IPS-18a (cell line): ENCODE data around the gene SERPINC1.
A peak's percentile ranks its signal among the peaks of the same experiment; 100 is the strongest.
"Not testable (repeated sequence)": the region's sequence is repeated elsewhere in the genome, so short reads cannot be mapped to it uniquely, and the experiment has no call there.

Source experiments
- H3K27ac ChIP-seq: one replicate; pipeline ENCODE4 v1.5.1; 2013; ENCODE audit warnings: low read length
- H3K27me3 ChIP-seq: one replicate; pipeline ENCODE4 v1.6.1; 2013; ENCODE audit warnings: mild to moderate bottlenecking, low read length; ENCODE audit not compliant: control insufficient read depth, insufficient read depth
- H3K36me3 ChIP-seq: one replicate; pipeline ENCODE4 v1.6.1; 2013; ENCODE audit warnings: low read depth, low read length; ENCODE audit not compliant: control insufficient read depth
- H3K4me1 ChIP-seq: one replicate; pipeline ENCODE4 v1.6.1; 2013; ENCODE audit warnings: low read depth, low read length; ENCODE audit not compliant: control insufficient read depth
- H3K4me3 ChIP-seq: one replicate; pipeline ENCODE4 v1.5.1; 2013; ENCODE audit warnings: low read length
- H3K9ac ChIP-seq: one replicate; pipeline ENCODE4 v1.6.1; 2013; ENCODE audit warnings: mild to moderate bottlenecking, low read length, moderate library complexity
- H3K9me3 ChIP-seq: one replicate; pipeline ENCODE4 v1.6.1; 2013; ENCODE audit warnings: low read depth, low read length; ENCODE audit not compliant: control insufficient read depth

Gene SERPINC1

DNA sequence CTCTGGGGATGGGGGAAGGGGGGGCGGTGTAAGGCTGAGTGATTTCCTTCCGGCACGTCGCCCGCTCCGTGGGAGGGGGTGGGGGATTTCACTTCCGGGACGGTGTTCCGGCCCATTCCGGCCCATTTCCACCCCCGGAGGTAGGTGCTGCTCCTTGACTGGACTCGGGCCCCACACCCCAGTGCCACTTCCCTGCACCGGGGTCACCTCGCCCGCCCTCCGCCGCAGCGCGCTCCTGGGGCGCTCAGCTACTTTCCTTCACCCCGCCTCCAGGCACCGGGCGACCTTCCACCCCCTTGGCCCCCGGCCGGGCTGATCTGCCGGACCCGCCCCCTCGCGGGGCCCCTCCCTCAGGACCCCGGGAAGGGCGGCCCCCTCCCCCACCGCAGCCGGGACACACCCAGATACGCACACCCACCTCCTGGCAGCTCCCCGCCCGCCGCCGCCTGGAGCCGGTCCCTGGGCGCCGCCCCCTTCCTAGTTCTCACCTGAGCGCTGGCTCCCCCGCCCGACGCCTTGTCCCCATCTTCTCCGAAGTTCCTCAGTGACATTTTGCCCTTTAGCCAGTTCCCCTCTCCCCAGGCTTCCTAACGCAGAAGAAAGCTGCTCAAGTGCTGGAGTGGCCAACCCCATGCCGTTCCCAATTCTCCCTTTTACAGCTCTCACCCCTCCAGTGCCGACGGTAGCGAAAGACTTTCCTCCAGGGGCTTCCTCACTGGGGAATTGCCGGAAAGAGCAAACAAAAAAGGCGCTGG lies 48.7 kb downstream of the SERPINC1 start, which contains the start of gene ZBTB37:
ZBTB37 (plus strand) TSS at position 115 of the 755 bp plus-strand sequence. CDS start 1,846 bp downstream, outside the sequence.
- H3K9ac ChIP-seq = peak within 1 kb of the TSS; percentile 99
- H3K27me3 ChIP-seq = no peaks in the 10 kb centered on the region
- peak within 1 kb of the TSS; percentile 94 for H3K27ac ChIP-seq
- H3K36me3 ChIP-seq = peaks cover 53% of the 10 kb centered on the region
- peaks cover 4% of the 10 kb centered on the region for H3K9me3 ChIP-seq
- H3K4me3 ChIP-seq = peak within 1 kb of the TSS; percentile 100
- peaks cover 15% of the 10 kb centered on the region for H3K4me1 ChIP-seq

GRCh38 chr1:173867753-173868265 lies 49.3 kb downstream of the SERPINC1 start, which contains the start of gene GAS5:
GAS5 (minus strand) TSS chr1:173867989.
- Histone ChIP-seq H3K27me3 (no peaks in the 10 kb centered on the region), H3K4me1 (peaks cover 15% of the 10 kb centered on the region), H3K27ac (peak within 1 kb of the TSS; percentile 94), H3K36me3 (peaks cover 57% of the 10 kb centered on the region), H3K4me3 (peak within 1 kb of the TSS; percentile 100), H3K9ac (peak within 1 kb of the TSS; percentile 99), H3K9me3 (peaks cover 4% of the 10 kb centered on the region)

DNA sequence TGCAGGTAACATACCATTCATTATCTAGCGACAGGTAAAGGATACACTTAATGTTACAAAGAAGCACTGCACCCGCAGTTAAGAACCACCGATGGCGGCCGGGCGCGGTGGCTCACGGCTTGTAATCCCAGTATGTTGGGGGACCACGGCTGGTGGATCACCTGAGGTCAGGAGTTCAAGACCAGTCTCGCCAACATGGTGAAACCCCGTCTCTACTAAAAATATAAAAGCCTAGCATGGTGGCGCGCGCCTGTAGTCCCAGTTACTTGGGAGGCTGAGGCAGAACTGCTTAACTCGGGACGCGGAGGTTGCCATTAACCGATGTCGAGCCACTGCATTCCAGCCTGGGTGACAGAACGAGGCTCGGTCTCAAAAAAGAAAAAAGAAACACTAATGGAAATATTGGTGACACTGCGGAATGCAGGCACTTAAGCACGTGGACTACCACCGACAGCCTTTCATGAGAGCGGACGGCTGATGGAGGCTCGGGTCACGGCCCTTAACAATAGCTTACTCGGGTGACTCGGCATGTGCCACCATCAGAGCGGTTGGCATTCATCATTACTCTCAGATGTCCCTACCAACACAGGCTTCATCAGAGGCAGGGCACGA lies 49.9 kb downstream of the SERPINC1 start:
- H3K4me3 ChIP-seq = peak overlapping the region; percentile 100
- peaks cover 15% of the 10 kb centered on the region for H3K4me1 ChIP-seq
- peaks cover 59% of the 10 kb centered on the region for H3K36me3 ChIP-seq

DNA sequence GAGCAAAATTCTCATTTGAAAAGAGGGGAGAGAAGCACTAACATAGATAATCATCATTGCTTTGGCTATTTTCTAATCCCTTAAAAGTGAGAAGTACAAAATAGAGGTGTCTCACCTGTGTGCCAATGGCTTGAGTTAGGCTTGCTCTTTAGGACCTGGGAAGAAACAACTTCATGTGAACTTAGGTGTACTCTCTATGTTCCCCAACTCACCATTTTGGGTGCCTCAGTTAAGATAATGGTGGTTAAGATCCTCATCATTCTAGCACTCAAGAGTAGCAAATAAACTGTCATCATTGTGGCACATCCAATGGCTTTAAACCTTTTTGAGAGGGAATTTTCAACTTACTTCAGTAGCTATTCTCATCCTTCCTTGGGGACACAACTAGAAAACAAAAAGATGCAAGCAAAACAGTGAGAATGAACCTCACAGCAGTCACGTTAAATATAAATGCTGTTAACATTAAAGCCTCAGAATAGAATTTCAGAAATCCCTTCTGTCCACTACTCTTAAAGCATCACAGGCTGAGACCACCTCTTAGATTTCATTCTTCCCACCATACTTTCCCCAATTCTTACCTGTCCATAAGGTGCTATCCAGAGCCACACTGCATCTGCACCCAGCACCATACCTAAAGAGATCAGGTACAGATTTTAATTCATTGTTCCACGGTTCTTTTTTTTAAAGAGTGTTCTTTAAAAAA lies 50.6 kb downstream of the SERPINC1 start:
- H3K9me3 ChIP-seq = peaks cover 4% of the 10 kb centered on the region
- peak overlapping the region; percentile 94 for H3K27ac ChIP-seq
- peak overlapping the region; percentile 100 for H3K4me3 ChIP-seq
- H3K27me3 ChIP-seq = no peaks in the 10 kb centered on the region
- H3K4me1 ChIP-seq = peaks cover 15% of the 10 kb centered on the region
- H3K9ac ChIP-seq = peak overlapping the region; percentile 99
- peaks cover 59% of the 10 kb centered on the region for H3K36me3 ChIP-seq

More for the DNA sequence above, 49.9 kb downstream of the SERPINC1 start:
- H3K27me3 ChIP-seq = no peaks in the 10 kb centered on the region
- peak overlapping the region; percentile 99 for H3K9ac ChIP-seq
- peaks cover 4% of the 10 kb centered on the region for H3K9me3 ChIP-seq
- peak overlapping the region; percentile 94 for H3K27ac ChIP-seq

DNA sequence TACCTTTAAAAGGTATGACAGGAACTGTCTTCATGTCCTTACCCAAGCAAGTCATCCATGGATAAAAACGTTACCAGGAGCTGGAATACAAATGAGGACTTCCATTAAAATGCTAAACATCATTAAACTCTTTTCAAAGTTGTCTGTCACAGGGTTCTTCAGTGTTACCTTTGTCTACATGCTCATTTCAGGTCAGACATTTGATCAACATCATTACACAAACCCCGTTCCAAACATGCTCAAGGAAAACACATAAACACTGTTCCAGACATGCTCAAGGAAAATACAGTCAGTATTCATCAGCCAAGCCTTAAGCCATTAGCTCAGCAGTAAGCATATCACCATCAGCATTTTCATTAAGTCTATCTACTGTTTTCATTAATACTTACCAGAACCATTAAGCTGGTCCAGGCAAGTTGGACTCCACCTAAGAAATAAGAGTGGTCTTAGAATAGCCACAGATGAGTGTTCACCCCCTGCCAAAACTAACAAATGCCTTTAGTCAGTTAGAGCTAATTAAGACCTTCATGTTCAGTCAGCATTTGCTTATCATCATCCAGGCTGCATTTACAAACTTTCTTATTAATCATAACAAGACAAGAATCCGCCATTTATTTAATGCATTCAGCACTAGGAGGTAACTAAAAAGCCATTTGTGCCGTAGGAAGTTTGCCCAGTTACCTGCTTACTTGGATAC lies 51.5 kb downstream of the SERPINC1 start:
- Histone ChIP-seq H3K27ac (peak overlapping the region; percentile 94), H3K36me3 (peaks cover 53% of the 10 kb centered on the region), H3K4me1 (peaks cover 15% of the 10 kb centered on the region), H3K9me3 (peaks cover 4% of the 10 kb centered on the region), H3K9ac (peak overlapping the region; percentile 99), H3K27me3 (no peaks in the 10 kb centered on the region), H3K4me3 (peak overlapping the region; percentile 100)

- peak overlapping the region; percentile 99 for H3K9ac ChIP-seq
These were observed 52.8 kb downstream of the SERPINC1 start for GRCh38 chr1:173864179-173864867.

DNA sequence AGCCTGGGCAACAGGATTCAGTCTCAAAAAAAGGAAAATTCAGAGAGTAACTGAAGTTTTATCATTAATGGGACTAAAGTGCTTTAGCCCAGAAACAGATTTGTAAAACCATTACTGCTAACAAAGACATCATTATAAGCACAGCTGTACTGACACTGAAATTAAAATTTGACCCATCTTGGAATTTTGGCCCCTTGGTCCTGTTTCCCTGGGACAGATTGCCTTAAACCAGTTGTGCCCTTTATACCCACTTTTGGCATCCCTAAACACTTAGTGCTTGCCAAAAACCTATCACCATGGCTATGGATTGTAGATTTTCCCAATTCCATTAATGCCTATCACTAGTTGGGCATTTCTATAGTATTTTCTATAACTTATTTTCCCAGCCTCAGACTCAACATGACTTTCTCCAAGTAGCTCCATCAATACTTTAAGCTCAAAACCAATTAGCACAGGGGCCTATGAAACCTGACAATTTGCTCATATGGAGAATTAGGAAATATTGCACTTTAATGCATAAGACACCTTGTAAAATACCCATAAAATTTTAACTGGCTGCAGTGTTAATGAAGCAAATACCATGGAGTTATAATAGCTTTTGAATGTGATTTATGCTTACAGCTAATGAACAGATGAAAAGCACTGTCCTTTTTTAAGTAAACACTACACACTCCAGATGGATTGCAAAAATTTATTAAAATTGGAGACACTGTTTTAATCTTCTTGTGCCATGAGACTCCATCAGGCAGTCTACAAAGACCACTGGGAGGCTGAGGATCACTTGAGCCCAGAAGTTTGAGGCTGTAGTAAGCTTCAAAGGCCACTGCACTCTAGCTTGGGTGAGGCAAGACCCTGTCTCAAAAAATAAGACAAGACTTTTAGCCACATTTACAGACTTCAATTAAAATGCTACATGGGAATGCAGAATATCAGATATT lies 53.6 kb downstream of the SERPINC1 start:
- H3K27ac ChIP-seq = no peak overlapping the region
- H3K4me1 ChIP-seq = peaks cover 9% of the 10 kb centered on the region
- H3K9me3 ChIP-seq = peaks cover 4% of the 10 kb centered on the region
- H3K4me3 ChIP-seq = no peak overlapping the region
- H3K27me3 ChIP-seq = no peaks in the 10 kb centered on the region
- no peak overlapping the region for H3K9ac ChIP-seq
- peaks cover 47% of the 10 kb centered on the region for H3K36me3 ChIP-seq

More at GRCh38 chr1:173864179-173864867, 52.8 kb downstream of the SERPINC1 start:
- Histone ChIP-seq H3K27ac (peak overlapping the region; percentile 49), H3K9me3 (peaks cover 4% of the 10 kb centered on the region), H3K4me1 (peaks cover 13% of the 10 kb centered on the region), H3K27me3 (no peaks in the 10 kb centered on the region), H3K4me3 (peak overlapping the region; percentile 100), H3K36me3 (peaks cover 47% of the 10 kb centered on the region)

DNA sequence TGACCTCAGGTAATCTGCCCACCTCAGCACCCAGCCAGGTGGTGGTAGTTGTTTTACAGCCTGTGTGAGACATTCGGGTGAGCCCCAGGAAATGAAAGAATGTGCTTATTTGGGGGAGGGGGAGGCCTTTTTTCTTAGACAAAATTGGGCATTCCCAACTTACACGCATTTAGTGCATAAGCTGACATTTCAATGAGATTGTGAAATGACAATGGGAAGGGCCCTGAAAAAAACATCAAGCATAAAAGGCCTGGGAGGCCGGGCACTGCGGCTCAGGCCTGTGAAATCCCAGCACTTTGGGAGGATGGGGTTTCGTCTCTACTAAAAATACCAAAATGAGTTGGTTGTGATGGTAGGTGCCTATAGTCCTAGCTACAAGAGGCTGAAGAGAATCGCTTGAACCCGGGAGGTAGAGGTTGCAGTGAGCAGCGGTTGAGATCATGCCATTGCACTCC lies 54.3 kb downstream of the SERPINC1 start:
- no peak overlapping the region for H3K9ac ChIP-seq
- peak overlapping the region; percentile 19 for H3K27ac ChIP-seq
- H3K4me3 ChIP-seq = no peak overlapping the region
- H3K9me3 ChIP-seq = peaks cover 4% of the 10 kb centered on the region
- peaks cover 51% of the 10 kb centered on the region for H3K36me3 ChIP-seq
- peaks cover 9% of the 10 kb centered on the region for H3K4me1 ChIP-seq
- no peaks in the 10 kb centered on the region for H3K27me3 ChIP-seq

DNA sequence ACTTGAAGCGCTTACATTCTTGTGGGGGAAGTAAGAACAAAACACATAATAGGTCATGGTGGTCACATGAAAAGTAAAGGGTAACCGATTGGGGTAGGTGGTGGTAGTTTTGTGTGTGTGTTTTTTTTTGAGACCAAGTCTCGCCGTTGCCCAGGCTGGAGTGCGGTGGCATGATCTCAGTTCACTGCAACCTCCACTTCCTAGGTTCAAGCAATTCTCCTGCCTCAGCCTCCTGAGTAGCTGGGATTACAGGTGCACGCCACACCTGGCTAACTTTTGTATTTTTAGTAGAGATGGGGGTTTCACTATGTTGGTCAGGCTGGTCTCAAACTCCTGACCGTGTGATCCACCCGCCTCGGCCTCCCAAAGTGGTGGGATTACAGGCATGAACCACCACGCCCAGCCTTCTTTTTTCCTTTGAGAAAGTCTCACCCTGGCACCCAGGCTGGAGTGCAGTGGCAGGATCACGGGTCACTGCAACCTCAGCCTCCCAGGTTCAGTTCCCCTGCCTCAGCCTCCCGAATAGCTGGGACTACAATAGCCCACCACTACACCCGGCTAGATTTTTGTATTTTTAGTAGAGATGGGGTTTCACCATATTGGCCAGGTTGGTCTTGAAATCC lies 54.9 kb downstream of the SERPINC1 start:
- H3K4me1 ChIP-seq, H3K9me3 ChIP-seq, H3K4me3 ChIP-seq, H3K9ac ChIP-seq, H3K27me3 ChIP-seq: not testable (repeated sequence)
- Histone ChIP-seq H3K27ac (peak overlapping the region; percentile 19), H3K36me3 (peaks cover 57% of the 10 kb centered on the region)
